ENCODE results near the gene ALOX5. TPM values are rescaled to one million over a fixed set of nuclear protein-coding genes. Genes with fewer than 3 reads are reported as not detected.
A peak's percentile ranks its signal among the peaks of the same experiment; 100 is the strongest.
"Not testable (repeated sequence)": the region's sequence is repeated elsewhere in the genome, so short reads cannot be mapped to it uniquely, and the experiment has no call there.

The ALOX5 gene
- polyA plus RNA-seq (ENCODE audit: insufficient read length) = 1.9 TPM

DNA sequence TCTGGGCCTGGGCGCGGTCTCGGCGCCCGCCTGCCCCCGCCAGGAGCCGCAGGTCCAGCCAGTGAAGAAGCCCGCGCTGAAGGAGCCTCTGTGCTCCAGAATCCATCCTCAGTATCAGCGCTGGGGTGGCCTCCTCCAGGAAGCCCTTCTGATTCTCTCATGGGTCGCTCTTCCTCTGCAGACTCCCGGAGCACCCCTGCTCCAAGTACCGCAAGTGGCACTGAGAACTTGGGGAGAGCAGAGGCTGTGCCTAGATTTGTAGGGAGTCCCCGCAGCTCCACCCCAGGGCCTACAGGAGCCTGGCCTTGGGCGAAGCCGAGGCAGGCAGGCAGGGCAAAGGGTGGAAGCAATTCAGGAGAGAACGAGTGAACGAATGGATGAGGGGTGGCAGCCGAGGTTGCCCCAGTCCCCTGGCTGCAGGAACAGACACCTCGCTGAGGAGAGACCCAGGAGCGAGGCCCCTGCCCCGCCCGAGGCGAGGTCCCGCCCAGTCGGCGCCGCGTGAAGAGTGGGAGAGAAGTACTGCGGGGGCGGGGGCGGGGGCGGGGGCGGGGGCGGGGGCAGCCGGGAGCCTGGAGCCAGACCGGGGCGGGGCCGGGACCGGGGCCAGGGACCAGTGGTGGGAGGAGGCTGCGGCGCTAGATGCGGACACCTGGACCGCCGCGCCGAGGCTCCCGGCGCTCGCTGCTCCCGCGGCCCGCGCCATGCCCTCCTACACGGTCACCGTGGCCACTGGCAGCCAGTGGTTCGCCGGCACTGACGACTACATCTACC, at the start of gene ALOX5:
Gene ALOX5, plus strand, starts transcription at position 641 of the 774 bp plus-strand sequence. Its CDS starts 64 bp downstream, at position 705.
- DNase-seq = peak; percentile 29

DNA sequence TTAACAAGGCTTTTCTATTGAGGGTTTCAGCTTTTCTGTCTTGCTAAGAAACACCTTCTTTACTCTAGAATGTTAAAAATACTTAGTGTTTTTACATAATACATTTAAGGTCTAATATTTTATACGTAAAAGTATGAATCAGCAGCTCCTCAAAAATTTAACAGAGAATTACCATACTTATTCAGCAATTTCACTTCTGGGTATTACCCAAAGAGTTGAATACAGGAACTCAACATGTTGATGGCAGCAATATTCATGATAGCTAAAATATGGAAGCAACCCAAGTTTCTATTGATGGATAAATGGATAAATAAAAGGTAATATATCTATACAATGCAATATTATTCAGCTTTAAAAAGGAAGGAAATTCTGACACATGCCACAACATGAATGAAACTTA, 48.9 kb upstream of the ALOX5 start:
- no peak for DNase-seq

DNA sequence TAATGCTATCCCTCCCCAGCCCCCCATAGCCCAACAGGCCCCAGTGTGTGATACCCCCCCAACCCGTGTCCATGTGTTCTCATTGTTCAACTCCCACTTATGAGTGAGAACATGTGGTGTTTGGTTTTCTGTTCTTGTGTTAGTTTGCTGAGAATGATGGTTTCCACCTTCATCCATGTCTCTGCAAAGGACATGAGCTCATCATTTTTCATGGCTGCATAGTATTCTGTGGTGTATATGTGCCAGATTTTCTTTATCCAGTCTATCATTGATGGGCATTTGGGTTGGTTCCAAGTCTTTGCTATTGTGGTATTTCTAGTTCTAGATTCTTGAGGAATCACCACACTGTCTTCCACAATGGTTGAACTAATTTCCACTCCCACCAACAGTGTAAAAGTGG, 47.2 kb upstream of the ALOX5 start:
- not testable (repeated sequence) for DNase-seq

DNA sequence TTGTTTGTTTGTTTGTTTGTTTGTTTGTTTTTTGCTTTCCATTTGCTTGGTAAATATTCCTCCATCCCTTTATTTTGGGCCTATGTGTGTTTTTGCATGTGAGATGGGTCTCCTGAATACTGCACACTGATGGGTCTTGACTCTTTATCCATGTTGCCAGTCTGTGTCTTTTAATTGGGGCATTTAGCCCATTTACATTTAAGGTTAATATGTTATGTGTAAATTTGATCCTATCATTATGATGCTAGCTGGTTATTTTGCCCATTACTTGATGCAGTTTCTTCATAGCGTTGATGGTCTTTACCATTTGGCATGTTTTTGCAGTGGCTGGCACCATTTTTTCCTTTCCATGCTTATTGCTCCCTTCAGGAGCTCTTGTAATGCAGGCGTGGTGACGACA, 42.2 kb upstream of the ALOX5 start:
- not testable (repeated sequence) for DNase-seq

DNA sequence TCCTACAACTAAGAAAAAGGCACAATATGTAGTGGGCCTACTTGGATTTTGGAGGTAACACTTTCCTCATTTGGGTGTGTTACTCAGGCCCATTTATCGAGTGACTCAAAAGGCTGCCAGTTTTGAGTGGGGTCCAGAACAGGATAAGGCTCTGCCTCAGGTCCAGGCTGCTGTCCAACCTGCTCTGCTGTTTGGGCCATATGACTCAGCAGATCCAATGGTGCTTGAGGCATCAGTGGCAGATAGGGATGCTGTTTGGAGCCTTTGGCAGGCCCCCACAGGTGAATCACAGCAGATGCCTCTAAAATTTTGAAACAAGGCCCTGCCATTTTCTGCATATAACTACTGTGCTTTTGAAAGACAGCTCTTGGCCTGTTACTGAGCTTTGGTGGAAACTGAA, 34.1 kb upstream of the ALOX5 start:
- DNase-seq = no peak

DNA sequence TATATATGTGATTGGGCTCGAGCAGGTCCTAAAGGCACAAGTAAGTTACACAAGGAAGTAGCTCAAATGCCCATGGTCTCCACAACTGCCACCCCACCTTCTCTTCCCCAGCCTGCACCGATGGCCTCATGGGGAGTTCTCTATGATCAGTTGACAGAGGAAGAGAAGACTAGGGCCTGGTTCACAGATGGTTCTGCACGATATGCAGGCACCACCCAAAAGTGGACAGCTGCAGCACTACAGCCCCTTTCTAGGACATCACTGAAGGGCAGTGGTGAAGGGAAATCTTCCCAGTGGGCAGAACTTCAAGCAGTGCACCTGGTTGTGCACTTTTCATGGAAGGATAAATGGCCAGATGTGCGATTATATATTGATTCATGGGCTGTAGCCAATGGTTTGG, 33.6 kb upstream of the ALOX5 start:
- DNase-seq = not testable (repeated sequence)

DNA sequence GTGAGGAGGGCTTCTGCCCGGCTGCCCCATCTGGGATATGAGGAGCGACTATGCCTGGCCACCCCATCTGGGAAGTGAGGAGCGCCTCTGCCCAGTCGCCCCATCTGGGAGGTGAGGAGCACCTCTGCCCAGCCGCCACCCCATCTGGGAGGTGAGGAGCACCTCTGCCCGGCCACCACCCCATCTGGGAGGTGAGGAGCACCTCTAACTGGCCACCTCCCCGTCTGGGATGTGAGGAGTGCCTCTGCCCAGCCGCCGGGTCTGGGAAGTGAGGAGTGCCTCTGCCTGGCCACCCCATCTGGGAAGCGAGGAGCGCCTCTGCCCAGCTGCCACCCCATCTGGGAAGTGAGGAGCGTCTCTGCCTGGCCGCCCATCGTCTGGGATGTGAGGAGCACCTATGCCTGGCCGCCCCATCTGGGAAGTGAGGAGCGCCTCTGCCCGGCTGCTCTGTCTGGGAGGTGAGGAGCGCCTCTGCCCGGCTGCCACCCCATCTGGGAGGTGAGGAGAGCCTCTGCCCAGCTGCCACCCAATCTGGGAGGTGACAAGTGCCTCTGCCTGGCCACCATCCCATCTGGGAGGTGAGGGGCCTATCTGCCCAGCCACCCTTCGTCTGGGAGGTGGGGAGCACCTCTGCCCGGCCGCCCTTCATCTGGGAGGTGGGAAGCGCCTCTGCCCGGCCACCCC, 27.2 kb upstream of the ALOX5 start:
- not testable (repeated sequence) for DNase-seq

DNA sequence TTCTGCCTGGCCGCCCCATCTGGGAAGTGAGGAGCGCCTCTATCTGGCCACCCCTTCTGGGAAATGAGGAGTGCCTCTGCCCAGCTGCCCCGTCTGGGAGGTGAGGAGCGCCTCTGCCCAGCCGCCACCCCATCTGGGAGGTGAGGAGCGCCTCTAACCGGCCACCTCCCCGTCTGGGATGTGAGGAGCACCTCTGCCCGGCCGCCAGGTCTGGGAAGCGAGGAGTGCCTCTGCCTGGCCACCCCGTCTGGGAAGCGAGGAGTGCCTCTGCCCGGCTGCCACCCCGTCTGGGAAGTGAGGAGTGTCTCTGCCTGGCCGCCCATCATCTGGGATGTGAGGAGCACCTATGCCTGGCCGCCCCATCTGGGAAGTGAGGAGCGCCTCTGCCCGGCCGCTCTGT, 26.6 kb upstream of the ALOX5 start:
- DNase-seq = not testable (repeated sequence)

DNA sequence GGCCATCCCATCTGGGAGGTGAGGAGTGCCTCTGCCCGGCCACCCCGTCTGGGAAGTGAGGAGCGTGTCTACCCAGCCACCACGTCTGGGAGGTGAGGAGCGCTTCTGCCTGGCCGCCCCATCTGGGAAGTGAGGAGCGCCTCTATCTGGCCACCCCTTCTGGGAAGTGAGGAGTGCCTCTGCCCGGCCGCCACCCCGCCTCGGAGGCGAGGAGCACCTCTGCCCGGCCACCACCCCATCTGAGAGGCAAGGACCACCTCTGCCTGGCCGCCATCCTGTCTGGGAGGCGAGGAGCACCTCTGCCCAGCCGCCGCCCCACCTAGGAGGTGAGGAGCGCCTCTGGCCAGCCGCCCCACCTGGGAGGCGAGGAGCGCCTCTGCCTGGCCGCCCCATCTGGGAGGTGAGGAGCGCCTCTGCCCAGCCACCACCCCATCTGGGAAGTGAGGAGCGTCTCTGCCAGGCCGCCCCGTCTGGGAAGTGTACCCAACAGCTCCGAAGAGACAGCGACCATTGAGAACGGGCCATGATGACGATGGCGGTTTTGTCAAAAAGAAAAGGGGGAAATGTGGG, 25.7 kb upstream of the ALOX5 start:
- DNase-seq = not testable (repeated sequence)

DNA sequence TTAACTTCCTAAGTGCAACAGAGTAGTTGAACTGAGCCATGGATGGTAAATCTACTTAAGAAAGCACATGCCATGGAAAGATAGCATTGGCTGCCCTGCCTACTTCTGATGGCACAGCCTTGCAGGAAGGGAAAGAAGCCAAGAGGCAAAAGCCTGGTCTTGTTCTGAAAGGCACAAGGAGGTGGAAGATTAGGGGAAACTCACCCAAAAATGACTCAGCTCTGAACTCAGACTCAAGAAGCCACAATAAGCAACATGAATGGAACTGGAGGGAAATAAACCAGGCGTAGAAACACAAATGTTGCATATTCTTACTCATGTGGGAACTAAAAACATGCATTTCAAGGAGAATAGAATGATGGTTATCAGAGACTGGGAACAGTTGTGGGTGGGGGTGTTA, 20.8 kb upstream of the ALOX5 start:
- DNase-seq = no peak

DNA sequence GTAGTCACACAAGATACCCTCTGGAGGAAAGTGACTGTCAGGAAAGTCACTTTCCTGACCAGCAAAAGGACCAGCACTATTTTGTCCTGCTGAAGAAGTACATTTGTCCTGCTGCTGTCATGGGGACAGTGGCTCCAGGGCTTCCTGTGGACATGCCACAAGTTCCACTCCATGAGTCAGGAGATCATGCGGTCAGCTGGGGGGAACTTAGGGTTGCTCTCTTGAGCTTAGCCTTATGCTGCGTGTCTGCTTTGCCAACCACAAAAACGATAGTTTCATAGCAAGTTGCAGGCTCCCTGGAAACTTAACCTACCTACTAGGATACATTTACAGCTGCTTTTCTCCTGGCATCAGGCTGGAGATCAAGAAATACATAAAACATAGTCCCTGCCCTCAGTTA, 19.8 kb upstream of the ALOX5 start:
- peak; percentile 20 for DNase-seq

DNA sequence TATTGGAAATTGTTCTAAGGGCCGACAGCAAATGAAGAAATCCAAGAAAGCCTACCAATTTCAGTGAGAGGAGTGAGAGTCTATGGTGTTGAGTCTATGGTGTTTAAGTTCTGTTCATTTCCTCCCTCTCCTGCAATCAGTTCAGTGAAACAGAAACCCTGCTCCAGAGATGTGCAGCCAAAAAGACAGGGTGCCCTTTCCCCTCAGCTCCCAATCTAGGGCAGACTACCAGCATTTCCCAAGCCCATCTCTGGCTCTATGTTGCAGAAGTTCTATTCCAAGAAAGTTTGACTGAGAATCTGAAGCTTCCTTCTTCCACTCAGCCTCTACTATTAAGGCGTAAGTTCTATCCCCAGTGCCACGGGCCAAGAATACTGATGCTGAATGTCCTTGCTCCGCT, 18.5 kb upstream of the ALOX5 start:
- DNase-seq = no peak

DNA sequence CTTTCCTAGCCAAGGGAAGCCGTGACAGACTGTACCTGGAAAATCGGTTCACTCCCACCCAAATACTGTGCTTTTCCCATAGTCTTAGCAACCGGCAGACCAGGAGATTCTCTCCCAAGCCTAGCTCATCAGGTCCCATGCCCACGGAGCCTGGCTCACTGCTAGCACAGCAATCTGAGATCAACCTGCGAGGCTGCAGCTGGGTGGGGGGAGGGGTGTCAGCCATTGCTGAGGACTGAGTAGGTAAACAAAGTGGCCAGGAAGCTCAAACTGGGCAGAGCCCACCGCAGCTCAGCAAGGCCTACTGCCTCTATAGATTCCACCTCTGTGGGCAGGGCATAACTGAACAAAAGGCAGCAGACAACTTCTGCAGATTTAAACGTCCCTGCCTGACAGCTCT, 15.1 kb upstream of the ALOX5 start:
- not testable (repeated sequence) for DNase-seq

DNA sequence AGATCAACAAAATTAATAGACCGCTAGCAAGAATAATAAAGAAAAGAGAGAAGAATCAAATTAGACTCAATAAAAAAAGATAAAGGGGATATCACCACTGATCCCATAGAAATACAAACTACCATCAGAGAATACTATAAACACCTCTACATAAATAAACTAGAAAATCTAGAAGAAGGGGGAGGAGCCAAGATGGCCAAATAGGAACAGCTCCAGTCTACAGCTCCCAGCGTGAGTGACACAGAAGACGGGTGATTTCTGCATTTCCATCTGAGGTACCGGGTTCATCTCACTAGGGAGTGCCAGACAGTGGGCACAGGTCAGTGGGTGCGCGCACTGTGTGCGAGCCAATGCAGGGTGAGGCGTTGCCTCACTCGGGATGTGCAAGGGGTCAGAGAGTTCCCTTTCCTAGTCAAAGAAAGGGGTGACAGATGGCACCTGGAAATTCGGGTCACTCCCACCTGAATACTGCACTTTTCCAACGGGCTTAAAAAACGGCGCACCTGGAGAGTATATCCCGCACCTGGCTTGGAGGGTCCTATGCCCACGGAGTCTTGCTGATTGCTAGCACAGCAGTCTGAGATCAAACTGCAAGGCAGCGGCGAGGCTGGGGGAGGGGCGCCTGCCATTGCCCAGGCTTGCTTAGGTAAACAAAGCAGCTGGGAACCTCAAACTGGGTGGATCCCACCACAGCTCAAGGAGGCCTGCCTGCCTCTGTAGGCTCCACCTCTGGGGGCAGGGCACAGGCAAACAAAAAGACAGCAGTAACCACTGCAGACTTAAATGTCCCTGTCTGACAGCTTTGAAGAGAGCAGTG, 11.8 kb upstream of the ALOX5 start:
- DNase-seq = not testable (repeated sequence)

DNA sequence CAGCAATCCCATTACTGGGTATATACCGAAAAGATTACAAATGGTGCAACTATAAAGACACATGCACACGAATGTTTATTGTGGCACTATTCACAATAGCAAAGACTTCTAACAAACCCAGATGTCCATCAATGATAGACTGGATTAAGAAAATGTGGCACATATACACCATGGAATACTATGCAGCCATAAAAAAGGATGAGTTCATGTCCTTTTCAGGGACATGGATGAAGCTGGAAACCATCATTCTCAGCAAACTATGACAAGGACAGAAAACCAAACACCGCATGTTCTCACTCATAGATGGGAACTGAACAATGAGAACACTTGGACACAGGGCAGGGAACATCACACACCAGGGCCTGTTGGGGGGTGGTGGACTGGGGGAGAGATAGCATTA, 6.4 kb upstream of the ALOX5 start:
- DNase-seq = not testable (repeated sequence)

DNA sequence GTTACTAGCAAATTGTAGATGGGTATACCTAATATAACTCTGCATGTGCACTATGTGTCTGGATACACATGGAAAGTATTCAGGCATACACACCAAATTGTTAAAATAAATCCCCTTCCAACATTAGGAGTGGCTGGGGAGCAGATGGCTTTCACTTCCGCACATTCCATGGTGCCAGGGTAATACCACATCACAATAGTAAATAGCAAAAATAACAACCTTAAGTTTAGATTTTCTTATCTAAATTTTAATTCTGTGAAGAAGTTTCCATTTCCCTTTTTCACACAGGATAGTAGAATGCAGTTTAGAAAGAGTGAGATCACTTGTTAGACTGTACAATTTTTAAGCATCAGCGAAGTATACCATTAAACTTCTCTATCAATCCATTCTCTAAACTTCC, 5.8 kb upstream of the ALOX5 start:
- DNase-seq = no peak

DNA sequence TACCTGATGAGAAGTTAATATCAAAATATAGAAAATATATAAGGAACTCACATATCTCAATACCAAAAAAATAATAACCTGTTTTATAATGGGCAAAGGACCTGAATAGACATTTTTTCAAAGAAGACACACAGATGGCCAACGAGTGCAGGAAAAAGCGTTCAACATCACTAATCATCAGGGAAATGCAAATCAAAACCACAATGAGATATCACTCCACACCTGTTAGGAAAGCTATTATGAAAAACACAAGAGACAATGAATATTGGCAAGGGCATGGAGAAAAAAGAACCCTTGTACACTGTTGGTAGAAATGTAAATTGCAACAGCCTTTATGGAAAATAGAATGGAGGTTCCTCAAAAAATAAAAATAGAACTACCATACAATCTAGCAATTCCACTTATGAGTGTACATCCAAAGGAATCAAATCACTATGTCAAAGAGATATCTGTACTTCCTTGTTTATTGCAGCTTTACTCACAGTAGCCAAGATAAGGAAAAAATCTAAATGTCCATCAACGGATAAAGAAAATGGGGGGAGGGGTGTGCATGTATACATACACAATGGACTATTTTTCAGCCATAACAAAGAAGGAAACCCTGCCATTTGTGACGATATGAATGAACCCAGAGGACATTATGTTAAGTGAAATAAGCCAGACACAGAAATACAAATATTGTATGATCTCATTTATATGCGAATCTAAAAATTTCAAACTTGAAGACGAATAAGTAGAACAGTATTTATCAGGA, 3.6 kb upstream of the ALOX5 start:
- DNase-seq = no peak

DNA sequence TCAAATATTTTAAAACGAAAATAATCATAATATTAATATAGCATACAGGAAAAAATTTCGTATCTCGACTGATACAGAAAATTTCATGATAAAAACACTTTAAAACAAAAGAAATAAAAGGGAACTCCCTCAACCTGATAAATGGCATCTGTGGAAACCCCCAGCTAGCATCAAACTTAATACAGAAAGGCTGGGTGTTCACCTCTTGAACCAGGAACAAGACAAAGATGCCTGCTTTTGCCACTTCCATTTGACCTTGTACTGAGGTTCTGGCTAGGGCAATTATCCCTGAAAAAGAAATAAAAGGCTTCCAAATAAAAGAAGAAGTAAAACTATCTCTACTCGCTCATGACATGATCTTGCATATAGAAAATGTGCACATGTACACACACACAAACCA, 2.5 kb upstream of the ALOX5 start:
- DNase-seq = no peak

DNA sequence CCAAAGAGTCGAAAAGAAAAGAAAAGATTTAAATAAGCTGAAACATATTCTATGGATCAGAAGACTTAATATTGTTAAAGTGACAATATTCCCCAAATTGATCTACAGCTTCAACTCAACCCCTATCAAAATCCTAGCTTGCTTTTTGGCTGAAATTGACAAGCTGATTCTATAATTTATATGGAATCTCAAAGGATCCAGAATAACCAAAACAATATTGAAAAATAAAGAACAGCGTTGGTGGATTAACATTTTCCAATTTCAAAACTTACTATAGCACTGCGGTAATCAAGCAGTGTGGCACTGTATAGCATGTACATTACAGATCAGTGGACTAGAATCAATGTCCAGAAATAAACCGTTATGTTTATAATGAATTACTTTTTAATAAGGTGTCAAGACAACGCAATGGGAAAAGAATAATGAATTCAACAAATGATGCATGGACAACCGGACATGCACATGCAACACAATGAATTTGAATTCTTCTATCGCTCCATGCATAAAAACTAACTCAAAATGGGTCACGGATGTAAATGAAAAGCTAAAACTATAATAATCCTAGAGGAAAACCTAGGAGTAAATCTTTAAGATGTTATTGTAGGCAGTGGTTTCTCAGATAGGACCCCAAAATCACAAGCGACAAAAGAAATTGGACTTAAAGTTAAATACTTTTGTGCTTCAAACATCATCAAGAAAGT, 1.6 kb upstream of the ALOX5 start:
- no peak for DNase-seq

DNA sequence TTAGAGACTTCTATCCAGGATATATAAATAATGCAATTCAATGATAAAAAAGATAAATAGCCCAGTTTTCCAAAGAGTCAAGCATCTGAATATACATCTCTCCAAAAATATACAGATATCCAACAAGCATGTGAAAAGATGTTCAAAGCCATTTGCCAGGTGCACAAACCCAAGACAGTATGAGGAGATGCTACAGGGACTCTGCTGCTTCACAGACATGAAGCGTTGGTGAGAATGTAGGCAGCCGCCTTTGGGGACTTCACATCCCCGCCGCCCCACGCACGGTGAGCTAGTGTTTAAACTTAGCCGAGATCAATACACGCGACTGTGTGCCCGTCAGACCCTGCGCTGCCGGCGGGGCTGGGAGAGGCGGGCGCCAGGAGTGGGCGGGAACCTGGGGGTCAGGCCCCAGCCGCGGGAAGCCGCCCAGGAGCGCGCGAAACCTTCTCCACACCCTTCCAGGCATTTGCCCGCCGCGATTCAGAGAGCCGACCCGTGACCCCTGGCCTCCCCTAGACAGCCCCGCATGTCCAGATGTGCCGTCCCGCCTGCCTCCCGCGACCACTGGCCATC, 927 bp upstream of the ALOX5 start:
- no peak for DNase-seq
